ENCODE data around the gene QRICH2.
"Not testable (repeated sequence)": the region's sequence is repeated elsewhere in the genome, so short reads cannot be mapped to it uniquely, and the experiment has no call there.

Gene QRICH2

DNA sequence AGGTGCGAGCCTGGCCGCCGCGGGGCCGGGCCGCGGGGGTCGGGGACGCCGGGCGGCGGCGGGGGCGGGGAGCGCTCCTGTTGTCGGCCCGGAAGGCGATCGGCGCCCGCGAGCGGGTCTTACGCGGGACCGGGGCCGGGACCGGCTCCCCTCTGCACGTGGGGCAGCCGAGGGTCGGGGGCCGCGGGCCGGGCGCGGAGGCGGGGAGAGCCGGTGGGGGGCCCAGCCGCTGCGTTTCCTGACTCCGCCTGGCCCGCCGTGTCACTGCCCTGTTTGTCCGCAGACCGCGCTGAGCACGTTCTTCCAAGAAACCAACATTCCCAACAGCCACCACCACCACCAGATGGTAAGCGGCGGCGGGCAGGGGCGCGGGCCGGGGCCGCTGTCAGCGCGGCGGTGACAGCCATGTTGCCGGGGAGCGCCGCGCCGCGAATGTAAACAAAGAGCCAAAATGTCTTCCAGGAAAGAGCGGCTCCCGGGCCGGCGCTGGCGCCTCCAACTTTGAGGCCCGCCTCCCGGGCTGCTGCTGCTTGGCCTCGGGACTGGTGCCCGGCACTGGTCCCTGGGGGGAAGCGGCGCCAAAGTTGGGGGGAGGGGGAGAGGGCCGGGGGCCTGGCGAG lies 42.3 kb downstream of the QRICH2 start:
- DNase-seq = no peak

DNA sequence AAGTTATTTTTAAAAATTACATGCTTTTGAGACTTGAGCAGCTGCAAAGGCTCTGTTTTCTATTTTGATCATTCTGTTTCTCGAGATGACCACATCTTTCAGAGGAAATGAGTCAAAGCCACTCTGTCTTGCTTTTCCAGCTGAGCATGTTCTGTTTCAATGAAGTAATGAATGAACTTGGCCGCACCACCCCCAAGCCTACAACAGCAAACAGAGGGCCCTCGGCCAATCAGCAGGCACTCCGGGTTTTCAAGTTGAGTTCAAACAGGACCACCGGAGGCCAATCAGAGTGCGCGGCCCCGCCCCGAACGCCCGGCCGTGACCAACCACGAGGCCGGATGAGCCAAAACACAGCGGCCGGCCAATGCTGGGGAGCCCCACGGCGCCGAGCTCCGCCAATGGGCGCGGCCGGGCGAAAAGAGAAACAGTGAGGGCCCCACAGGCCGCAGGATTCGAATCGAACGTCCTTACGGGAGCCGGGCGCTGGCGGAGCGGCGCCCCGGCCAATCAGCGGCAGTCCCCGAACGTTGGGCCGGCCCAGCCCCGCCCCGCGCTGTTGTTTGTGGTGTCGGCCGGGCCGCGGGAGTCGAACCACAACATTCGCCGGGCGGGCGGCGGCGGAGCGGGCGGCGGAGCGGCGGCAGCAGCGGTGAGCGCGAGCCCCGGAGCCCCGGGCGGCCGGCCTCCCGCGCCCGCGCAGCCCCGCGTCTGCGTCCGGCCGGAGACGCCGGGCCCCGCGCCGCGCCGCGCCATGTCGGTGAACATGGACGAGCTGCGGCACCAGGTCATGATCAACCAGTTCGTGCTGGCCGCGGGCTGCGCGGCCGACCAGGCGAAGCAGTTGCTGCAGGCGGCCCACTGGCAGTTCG lies 43.1 kb downstream of the QRICH2 start, which contains the start of gene UBALD2:
Gene UBALD2 (plus strand): TSS at position 594 of the 869 bp plus-strand sequence. CDS start 158 bp downstream, at position 752.
- peak; percentile 96 to 98 for DNase-seq

GRCh38 chr17:76264425-76264754 lies 43.7 kb downstream of the QRICH2 start:
- DNase-seq = no peak

DNA sequence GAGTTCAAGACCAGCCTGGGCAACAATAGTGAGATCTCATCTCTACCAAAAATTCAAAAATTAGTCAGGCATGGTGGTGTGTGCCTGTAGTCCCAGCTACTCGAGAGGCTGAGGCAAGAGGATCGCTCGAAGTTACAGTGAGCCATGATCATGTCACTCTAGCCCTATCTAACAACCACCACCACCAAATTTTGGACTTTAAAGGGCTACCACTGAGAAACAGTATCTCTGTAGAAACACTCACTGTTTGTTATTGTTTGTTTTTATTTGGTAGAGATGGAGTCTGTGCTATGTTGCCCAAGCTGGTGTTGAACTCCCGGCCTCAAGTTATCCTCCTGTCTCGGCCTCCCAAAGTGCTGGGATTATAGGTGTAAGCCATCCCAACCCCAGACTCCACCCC lies 44.2 kb downstream of the QRICH2 start:
- no peak for DNase-seq

GRCh38 chr17:76262732-76263344 lies 45.2 kb downstream of the QRICH2 start:
- DNase-seq = no peak

- DNase-seq = no peak
Observed at GRCh38 chr17:76261421-76262215, 46.5 kb downstream of the QRICH2 start.

GRCh38 chr17:76260669-76261068 lies 47.4 kb downstream of the QRICH2 start:
- no peak for DNase-seq

DNA sequence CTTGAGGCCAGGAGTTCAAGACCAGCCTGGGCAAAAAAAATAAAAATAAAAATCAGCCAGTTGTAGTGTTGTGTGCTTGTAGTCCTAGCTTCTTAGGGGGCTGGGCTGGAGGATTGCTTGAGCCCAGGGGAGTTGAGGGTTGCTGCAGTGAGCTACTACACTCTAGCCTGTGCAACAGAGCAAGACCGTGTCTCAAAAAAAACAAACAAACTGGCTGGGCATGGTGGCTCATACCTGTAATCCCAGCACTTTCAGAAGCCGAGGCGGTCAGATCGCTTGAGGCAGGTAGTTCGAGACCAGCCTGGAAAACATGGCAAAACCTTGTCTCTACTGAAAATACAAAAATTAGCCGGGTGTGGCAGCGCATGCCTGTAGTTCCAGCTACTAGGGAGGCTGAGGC lies 47.9 kb downstream of the QRICH2 start:
- DNase-seq = no peak

GRCh38 chr17:76256430-76257050 lies 51.5 kb downstream of the QRICH2 start:
- DNase-seq = not testable (repeated sequence)

- no peak for DNase-seq
Observed at GRCh38 chr17:76255801-76256429, 52.2 kb downstream of the QRICH2 start.

GRCh38 chr17:76254275-76254674 lies 53.8 kb downstream of the QRICH2 start:
- DNase-seq = no peak

GRCh38 chr17:76253841-76254240 lies 54.2 kb downstream of the QRICH2 start:
- DNase-seq = no peak

GRCh38 chr17:76252967-76253766 lies 54.9 kb downstream of the QRICH2 start:
- not testable (repeated sequence) for DNase-seq

- DNase-seq = no peak
Observed at GRCh38 chr17:76252040-76252954, 55.8 kb downstream of the QRICH2 start.

GRCh38 chr17:76251478-76252039 lies 56.5 kb downstream of the QRICH2 start:
- no peak for DNase-seq

DNA sequence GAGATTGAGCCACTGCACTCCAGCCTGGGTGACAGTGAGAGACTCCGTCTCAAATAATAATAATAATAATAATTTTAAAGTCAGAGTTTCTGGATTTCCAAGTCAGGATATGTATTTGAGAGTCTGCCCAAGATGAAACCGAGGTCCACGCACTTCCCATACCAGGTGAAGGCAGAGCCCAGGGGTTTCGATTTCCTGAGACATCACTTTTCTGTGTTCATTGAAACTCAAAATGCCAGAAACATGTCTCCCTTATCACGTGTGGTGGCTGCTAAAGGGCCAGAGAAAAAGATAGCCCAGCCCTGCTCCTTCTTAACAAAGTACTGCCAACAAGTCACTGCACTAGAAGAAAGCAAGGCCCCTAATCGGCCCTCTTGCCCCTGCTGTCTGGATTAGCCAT lies 57.9 kb downstream of the QRICH2 start:
- DNase-seq = no peak

DNA sequence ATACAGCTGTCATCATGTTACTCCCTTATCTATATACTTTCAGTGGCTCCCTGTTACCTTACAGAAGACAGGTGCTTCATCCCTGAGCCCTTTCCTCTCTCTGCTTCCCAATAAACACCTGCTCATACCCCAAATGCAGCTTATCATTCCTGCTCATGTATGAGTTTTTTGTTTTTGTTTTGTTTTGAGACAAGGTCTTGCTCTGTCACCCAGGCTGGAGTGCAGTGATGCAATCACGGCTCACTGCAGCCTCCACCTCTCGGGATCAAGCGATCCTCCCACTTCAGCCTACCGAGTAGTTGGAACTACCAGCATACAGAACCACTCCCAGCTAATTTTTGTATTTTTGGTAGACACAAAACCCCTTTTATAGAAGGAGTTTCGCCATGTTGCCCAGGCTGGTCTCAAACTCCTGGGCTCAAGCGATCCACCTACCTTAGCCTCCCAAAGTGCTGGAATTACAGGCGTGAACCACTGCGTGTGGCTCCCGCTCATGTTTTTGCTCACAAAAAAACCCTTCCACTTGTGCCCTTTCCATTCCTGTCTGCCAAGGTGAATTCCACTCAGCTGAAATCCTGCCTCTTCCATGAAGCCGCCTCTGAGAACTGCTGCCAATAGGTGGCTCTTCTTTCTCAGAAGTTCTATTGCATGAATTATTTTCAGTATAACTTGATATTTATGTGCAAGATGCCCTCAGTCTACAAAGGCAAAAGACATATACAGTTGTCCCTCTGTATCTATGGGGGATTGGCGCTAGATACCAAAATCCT lies 59.9 kb downstream of the QRICH2 start:
- DNase-seq = no peak

GRCh38 chr17:76247304-76247703 lies 60.8 kb downstream of the QRICH2 start:
- DNase-seq = no peak
